ENCODE data around the gene AUTS2. TPM values are rescaled to one million over a fixed set of nuclear protein-coding genes. Genes with fewer than 3 reads are reported as not detected.

Gene AUTS2
- total and polyA plus RNA-seq, 4 donors, result 4.9 to 24.4 (median 7.0) TPM

DNA sequence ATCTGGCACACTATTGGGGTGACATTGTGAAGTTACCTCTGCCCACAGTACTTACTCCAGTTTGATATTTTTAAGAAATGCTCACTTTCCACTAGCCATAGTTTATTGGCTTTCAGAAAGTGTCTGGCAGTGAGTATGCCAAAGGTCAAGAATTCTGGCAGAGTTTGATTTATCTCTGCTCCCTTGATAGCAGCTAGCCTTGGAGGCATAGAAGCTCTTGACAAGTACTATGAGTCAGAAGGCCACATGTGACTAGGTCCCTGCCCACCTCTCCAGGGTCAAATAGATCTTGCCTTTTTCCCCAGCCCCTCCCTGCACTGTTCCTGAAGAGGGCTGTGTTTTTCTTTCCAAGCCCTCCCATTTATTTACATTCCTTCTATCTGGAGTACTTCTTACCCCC, 202.2 kb downstream of the AUTS2 start:
- Histone ChIP-seq H3K27ac (ENCODE audit: low read depth in 1 of 2, low read length in 2 of 2) (no peak overlapping the region), H3K36me3 (ENCODE audit: control insufficient read depth in 4 of 4, insufficient read depth in 3 of 4, low read depth in 1 of 4, low read length in 3 of 4) (no peaks in the 10 kb centered on the region), H3K9me3 (ENCODE audit: control insufficient read depth in 4 of 4, low read length in 3 of 4) (no peaks in the 10 kb centered on the region), H3K9ac (ENCODE audit: low read depth in 1 of 2, low read length in 2 of 2) (no peak overlapping the region), H3K4me1 (ENCODE audit: control insufficient read depth in 4 of 4, insufficient read depth in 4 of 4, low read length in 3 of 4) (peaks cover 0 to 5% (median 0%) of the 10 kb centered on the region in 4 donors), H3K27me3 (ENCODE audit: control insufficient read depth in 4 of 4, insufficient read depth in 4 of 4, low read length in 3 of 4) (no peaks in the 10 kb centered on the region), H3K4me3 (ENCODE audit: low read depth in 1 of 3, low read length in 3 of 3) (no peak overlapping the region)
- no peak for DNase-seq (ENCODE audit: low spot score)
- peak in 1 of 2 donors; percentile 19 for TF ChIP-seq HNF4A (conservative IDR thresholded peaks at IDR 0.05)
- TF ChIP-seq JUND (IDR thresholded peaks at IDR 0.05), result no peak
- no peak for TF ChIP-seq EGR1 (IDR thresholded peaks at IDR 0.05; ENCODE audit: low read depth in 2 of 2)
- peak; percentile 13 to 47 for TF ChIP-seq RXRA (IDR thresholded peaks at IDR 0.05)
- TF ChIP-seq RAD21 (IDR thresholded peaks at IDR 0.05), result peak in 1 of 2 donors; percentile 4
- peak; percentile 59 for TF ChIP-seq NR2F2 (IDR thresholded peaks at IDR 0.05)

- Histone ChIP-seq H3K27me3 (ENCODE audit: control insufficient read depth in 4 of 4, insufficient read depth in 4 of 4, low read length in 3 of 4) (no peaks in the 10 kb centered on the region), H3K4me3 (ENCODE audit: low read depth in 1 of 3, low read length in 3 of 3) (no peak overlapping the region), H3K4me1 (ENCODE audit: control insufficient read depth in 4 of 4, insufficient read depth in 4 of 4, low read length in 3 of 4) (peaks cover 0 to 5% (median 0%) of the 10 kb centered on the region in 4 donors), H3K9me3 (ENCODE audit: control insufficient read depth in 4 of 4, low read length in 3 of 4) (no peaks in the 10 kb centered on the region), H3K27ac (ENCODE audit: low read depth in 1 of 2, low read length in 2 of 2) (no peak overlapping the region), H3K9ac (ENCODE audit: low read depth in 1 of 2, low read length in 2 of 2) (no peak overlapping the region), H3K36me3 (ENCODE audit: control insufficient read depth in 4 of 4, insufficient read depth in 3 of 4, low read depth in 1 of 4, low read length in 3 of 4) (no peaks in the 10 kb centered on the region)
- DNase-seq (ENCODE audit: low spot score), result no peak
- 81% methylated on average over 5 of the region's 5 CpGs for WGBS
- no peak for TF ChIP-seq FOXA1 (IDR thresholded peaks at IDR 0.05)
- no peak for TF ChIP-seq GABPA (IDR thresholded peaks at IDR 0.05 in 1 of 2, conservative IDR thresholded peaks at IDR 0.05 in 1 of 2)
- TF ChIP-seq, protein P1, sequence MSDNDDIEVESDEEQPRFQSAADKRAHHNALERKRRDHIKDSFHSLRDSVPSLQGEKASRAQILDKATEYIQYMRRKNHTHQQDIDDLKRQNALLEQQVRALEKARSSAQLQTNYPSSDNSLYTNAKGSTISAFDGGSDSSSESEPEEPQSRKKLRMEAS (IDR thresholded peaks at IDR 0.05), result no peak
- TF ChIP-seq SP1 (IDR thresholded peaks at IDR 0.05), result no peak
- no peak for TF ChIP-seq REST (IDR thresholded peaks at IDR 0.05)
- no peak for TF ChIP-seq EGR1 (IDR thresholded peaks at IDR 0.05; ENCODE audit: low read depth in 2 of 2)
- TF ChIP-seq ATF3 (IDR thresholded peaks at IDR 0.05), result no peak
Measured at GRCh38 chr7:69801729-69802682, 203.7 kb downstream of the AUTS2 start.
